ENCODE results near the gene GULP1. TPM values are rescaled to one million over a fixed set of nuclear protein-coding genes. Genes with fewer than 3 reads are reported as not detected.

Gene GULP1
- total RNA-seq, 1 experiment from 2014 or later = 140 TPM

- Histone ChIP-seq H3K14ac (ENCODE audit: insufficient read depth, low read length) (no peak overlapping the region), H3K27ac (ENCODE audit: insufficient read length, low read depth, low read length) (no peak overlapping the region), H3K4ac (ENCODE audit: low read depth, low read length) (no peak overlapping the region), H2BK20ac (ENCODE audit: low read depth, low read length, poor library complexity, severe bottlenecking) (no peak overlapping the region), H3K79me2 (ENCODE audit: insufficient read depth, low read length) (peaks cover 40% of the 10 kb centered on the region), H3K4me1 (ENCODE audit: insufficient read depth, low read length) (peaks cover 13% of the 10 kb centered on the region), H3K23me2 (ENCODE audit: insufficient read length, low read depth, low read length, poor library complexity, severe bottlenecking) (no peaks in the 10 kb centered on the region), H3K9me3 (ENCODE audit: control insufficient read depth, low read depth, low read length) (no peaks in the 10 kb centered on the region), H3T11ph (ENCODE audit: low read length) (no peak overlapping the region), H3K4me2 (ENCODE audit: insufficient read depth, insufficient read length, low read length) (no peak overlapping the region), H3K56ac (ENCODE audit: insufficient read length, low read depth, low read length) (no peak overlapping the region), H2AFZ (ENCODE audit: low read length) (no peak overlapping the region), H3K9ac (ENCODE audit: extremely low read depth, insufficient read length, low read length) (no peak overlapping the region), H3K27me3 (ENCODE audit: insufficient read depth, low read length) (no peaks in the 10 kb centered on the region), H3K23ac (ENCODE audit: insufficient read length, low read depth, low read length) (no peak overlapping the region), H2AK5ac (ENCODE audit: insufficient read length, low read length) (no peak overlapping the region), H4K20me1 (ENCODE audit: control insufficient read depth, insufficient read depth, insufficient read length) (no peaks in the 10 kb centered on the region), H4K91ac (ENCODE audit: insufficient read length, low read depth, low read length) (no peak overlapping the region), H2BK15ac (ENCODE audit: low read depth, low read length) (no peak overlapping the region), H2BK120ac (ENCODE audit: low read depth, low read length, poor library complexity, severe bottlenecking) (no peak overlapping the region), H2BK5ac (ENCODE audit: insufficient read length, low read length) (no peak overlapping the region), H3K18ac (ENCODE audit: insufficient read length, low read depth, low read length) (no peak overlapping the region), H4K8ac (replicated peaks; ENCODE audit: insufficient read length, low read depth, low read length) (no peak overlapping the region), H4K5ac (ENCODE audit: insufficient read length, low read depth, low read length) (no peak overlapping the region), H3K79me1 (ENCODE audit: insufficient read depth, low read depth, low read length, poor library complexity, severe bottlenecking) (peaks cover 12% of the 10 kb centered on the region), H2BK12ac (ENCODE audit: insufficient read length, low read depth, low read length) (no peak overlapping the region)
- Mint-ChIP-seq H3K9me3 (no peaks in the 10 kb centered on the region), H3K36me3 (ENCODE audit: insufficient read depth in 1 of 3, low read depth in 3 of 3) (peaks cover 0 to 5% (median 0%) of the 10 kb centered on the region in 3 experiments; a peak in 3 of 7 replicates), H3K27ac (no peak overlapping the region; a peak in 1 of 7 replicates), H3K27me3 (ENCODE audit: low read depth) (no peaks in the 10 kb centered on the region), H3K4me3 (no peak overlapping the region), H3K4me1 (peaks cover 56 to 68% of the 10 kb centered on the region in 2 experiments)
- no CpG with 5 or more reads among the region's 4 CpGs for WGBS (ENCODE audit: extremely low coverage, insufficient read length, low lambda C conversion rate)
- DNase-seq = no peak
- TF ChIP-seq CTCF (conservative IDR thresholded peaks at IDR 0.05) = no peak
Measured at GRCh38 chr2:188364033-188364630, 72.5 kb downstream of the GULP1 start.
